H1 (cell line): Measurements from ENCODE around the gene XPNPEP2. TPM values are rescaled to one million over a fixed set of nuclear protein-coding genes. Genes with fewer than 3 reads are reported as not detected.

ENCODE experiments used
- CTCF ChIA-PET: fragments of 300-600 bp; sonication (Branson Sonifier 250); formaldehyde crosslinking; loops from one replicate; lab custom pipeline; 2021; ENCODE audit not compliant: partially characterized antibody; lab: Charles Lee
- POLR2A ChIA-PET: fragments of 300-600 bp; sonication (Branson Sonifier 250); formaldehyde crosslinking; loops from one replicate; lab custom pipeline; 2021; ENCODE audit warnings: inconsistent platforms; ENCODE audit not compliant: partially characterized antibody; lab: Charles Lee
- DNase-seq, 2 experiments: peaks; one replicate each; pipeline versions ENCODE4 v3.0.0 to v3.0.0-alpha.2; 2010 to 2022; ENCODE audit warnings: low spot score in 2 of 2, low read depth in 1 of 2, mixed read lengths in 1 of 2
- FAIRE-seq: peaks from 2 replicates; lab custom pipeline; 2011; peaks lifted over from hg19 to GRCh38; lab: Jason Lieb, UNC
- H2AFZ ChIP-seq: 2 replicates; pipeline ENCODE4 v1.8.1; 2012; ENCODE audit warnings: low read length, inconsistent platforms
- H2AK5ac ChIP-seq: 2 replicates; pipeline ENCODE4 v1.6.1; 2013; ENCODE audit warnings: low read depth, low read length
- H2BK120ac ChIP-seq: replicated peaks from 2 replicates; pipeline ENCODE3; 2013; ENCODE audit warnings: low read depth, low read length, inconsistent platforms
- H2BK12ac ChIP-seq: 2 replicates; pipeline ENCODE4 v1.6.1; 2013; ENCODE audit warnings: low read depth, low read length
- H2BK15ac ChIP-seq: 2 replicates; pipeline ENCODE4 v1.6.1; 2013; ENCODE audit warnings: low read length
- H2BK20ac ChIP-seq: 2 replicates; pipeline ENCODE4 v1.6.1; 2013; ENCODE audit warnings: low read length
- H2BK5ac ChIP-seq: 2 replicates; pipeline ENCODE4 v1.6.1; 2013; ENCODE audit warnings: low read depth, low read length
- H3K14ac ChIP-seq: 2 replicates; pipeline ENCODE4 v1.6.1; 2013; ENCODE audit warnings: inconsistent platforms; ENCODE audit not compliant: insufficient read length
- H3K18ac ChIP-seq: 2 replicates; pipeline ENCODE4 v1.6.1; 2013; ENCODE audit warnings: low read length; ENCODE audit errors: extremely low read depth
- H3K23ac ChIP-seq: 2 replicates; pipeline ENCODE4 v1.6.1; 2013; ENCODE audit warnings: inconsistent platforms; ENCODE audit not compliant: insufficient read length
- H3K23me2 ChIP-seq: 2 replicates; pipeline ENCODE4 v1.6.1; 2013; ENCODE audit warnings: low read depth, low read length
- H3K27ac ChIP-seq: 2 replicates; pipeline ENCODE4 v1.6.1; 2011; ENCODE audit warnings: low read depth, low read length, inconsistent platforms
- H3K27me3 ChIP-seq, 4 experiments: replicated peaks in 1 of 4; 1 replicate in 1 of 4; 2 replicates in 3 of 4; pipeline versions ENCODE4 v1.6.1 to v1.8.1; 2011 to 2013; ENCODE audit warnings: low read length in 3 of 4, mild to moderate bottlenecking in 3 of 4, inconsistent platforms in 2 of 4, mixed read lengths in 2 of 4, moderate library complexity in 1 of 4; ENCODE audit not compliant: control insufficient read depth in 3 of 4, insufficient read depth in 3 of 4; ENCODE audit errors: extremely low read depth in 1 of 4
- H3K36me3 ChIP-seq, 4 experiments: 2 replicates each; pipeline versions ENCODE4 v1.6.1 to v1.8.1; 2011 to 2013; ENCODE audit warnings: mild to moderate bottlenecking in 4 of 4, low read length in 3 of 4, moderate library complexity in 2 of 4, control low read depth in 1 of 4, inconsistent platforms in 1 of 4; ENCODE audit not compliant: insufficient read depth in 4 of 4, control insufficient read depth in 2 of 4
- H3K4ac ChIP-seq: replicated peaks from 2 replicates; pipeline ENCODE3; 2013; ENCODE audit warnings: low read length, low read depth, mixed read lengths, inconsistent platforms; ENCODE audit not compliant: insufficient read length
- H3K4me1 ChIP-seq, 4 experiments: replicated peaks in 1 of 4; 1 replicate in 1 of 4; 2 replicates in 3 of 4; pipeline versions ENCODE4 v1.6.1 to v1.8.1; 2011 to 2013; ENCODE audit warnings: low read length in 3 of 4, inconsistent platforms in 2 of 4, mixed read lengths in 1 of 4; ENCODE audit not compliant: insufficient read depth in 4 of 4, control insufficient read depth in 3 of 4
- H3K4me2 ChIP-seq, 2 experiments: 2 replicates each; pipeline versions ENCODE4 v1.6.1 to v1.8.1; 2011 to 2013; ENCODE audit warnings: low read depth in 2 of 2, low read length in 2 of 2, control low read depth in 1 of 2, inconsistent platforms in 1 of 2, mild to moderate bottlenecking in 1 of 2; ENCODE audit not compliant: insufficient read depth in 1 of 2
- H3K4me3 ChIP-seq, 4 experiments: fragments of 200-600, 300-600 bp in 1 of 4; sonication (generic), shearing (Covaris generic), sonication (Bioruptor Twin) in 1 of 4; 2 replicates each; pipeline versions ENCODE4 v1.5.1 to v1.8.1; 2011 to 2016; ENCODE audit warnings: low read length in 4 of 4, low read depth in 3 of 4, control low read depth in 2 of 4, inconsistent platforms in 2 of 4, mild to moderate bottlenecking in 2 of 4, mixed read lengths in 1 of 4, moderate library complexity in 1 of 4; ENCODE audit not compliant: insufficient read depth in 2 of 4; ENCODE audit errors: extremely low read depth in 1 of 4
- H3K56ac ChIP-seq: replicated peaks from 2 replicates; pipeline ENCODE3; 2013; ENCODE audit warnings: low read depth, mild to moderate bottlenecking, mixed read lengths, low read length, inconsistent platforms; ENCODE audit not compliant: insufficient read length
- H3K79me1 ChIP-seq: 2 replicates; pipeline ENCODE4 v1.6.1; 2013; ENCODE audit warnings: low read depth, low read length, control low read depth
- H3K79me2 ChIP-seq, 2 experiments: 2 replicates each; pipeline versions ENCODE4 v1.6.1 to v1.8.1; 2012 to 2013; ENCODE audit warnings: low read length in 2 of 2, mild to moderate bottlenecking in 2 of 2, inconsistent platforms in 1 of 2; ENCODE audit not compliant: insufficient read depth in 2 of 2, control insufficient read depth in 1 of 2
- H3K9ac ChIP-seq, 4 experiments: replicated peaks in 1 of 4; 1 replicate in 1 of 4; 2 replicates in 3 of 4; pipeline versions ENCODE4 v1.6.1 to v1.8.1; 2011 to 2013; ENCODE audit warnings: low read depth in 3 of 4, low read length in 3 of 4, control low read depth in 2 of 4, mild to moderate bottlenecking in 2 of 4, moderate library complexity in 2 of 4, inconsistent platforms in 1 of 4; ENCODE audit errors: extremely low read depth in 1 of 4
- H3K9me3 ChIP-seq, 2 experiments: 2 replicates each; pipeline versions ENCODE4 v1.6.1 to v1.8.1; 2012 to 2013; ENCODE audit warnings: mild to moderate bottlenecking in 2 of 2, moderate library complexity in 2 of 2, control low read depth in 1 of 2, inconsistent platforms in 1 of 2, low read depth in 1 of 2, low read length in 1 of 2, mixed read lengths in 1 of 2; ENCODE audit not compliant: insufficient read depth in 2 of 2
- H4K20me1 ChIP-seq, 2 experiments: replicated peaks in 1 of 2; 2 replicates each; pipeline versions ENCODE3 to v1.8.1; 2011 to 2013; ENCODE audit warnings: inconsistent platforms in 2 of 2, low read length in 2 of 2, mild to moderate bottlenecking in 1 of 2; ENCODE audit not compliant: insufficient read depth in 2 of 2, control insufficient read depth in 1 of 2
- H4K5ac ChIP-seq: 2 replicates; pipeline ENCODE4 v1.6.1; 2013; ENCODE audit warnings: low read length, low read depth, mixed read lengths, inconsistent platforms; ENCODE audit not compliant: insufficient read length
- H4K8ac ChIP-seq: 2 replicates; pipeline ENCODE4 v1.8.0; 2013; ENCODE audit warnings: mild to moderate bottlenecking, moderate library complexity, low read length, inconsistent platforms; ENCODE audit not compliant: insufficient read depth; ENCODE audit errors: extremely low read depth
- H4K91ac ChIP-seq: replicated peaks from 2 replicates; pipeline ENCODE3; 2013; ENCODE audit warnings: low read length, mixed read lengths, inconsistent platforms; ENCODE audit not compliant: insufficient read length
- BCL11A ChIP-seq, 2 experiments: IDR thresholded peaks; one replicate each; pipeline ENCODE4 v1.6.1; 2011; ENCODE audit warnings: low read depth in 2 of 2, low read length in 2 of 2, mild to moderate bottlenecking in 2 of 2
- WGBS, 2 experiments: shearing (Covaris generic) in 1 of 2; methylation state at CpG; one replicate each; pipeline versions ENCODE4 v1.1.6 to v1.1.7; 2013 to 2015; ENCODE audit warnings: low lambda C conversion rate in 2 of 2, mixed read lengths in 2 of 2, inconsistent platforms in 1 of 2, low coverage in 1 of 2, missing lambda C conversion rate in 1 of 2; ENCODE audit not compliant: insufficient replicate concordance in 2 of 2, insufficient coverage in 1 of 2, insufficient read length in 1 of 2; ENCODE audit errors: extremely low coverage in 1 of 2, missing lambda C conversion rate in 1 of 2; 5-methylcytosine and 5-hydroxymethylcytosine counted together
- polyA plus RNA-seq, 7 experiments: library from polyadenylated mRNA; depleted of rRNA in 3 of 7; stranded (reverse) in 5 of 7; unstranded in 2 of 7; fragments of >200 nt in 5 of 7; fragments of 200-250 nt in 2 of 7; gene quantifications; 1 replicate in 5 of 7; 2 replicates in 1 of 7; 4 replicates in 1 of 7; pipeline versions ENCODE4 v1.2.1 to v1.2.3, GENCODE V29; 2011 to 2013; ENCODE audit warnings: missing spikeins in 2 of 7, mixed read lengths in 2 of 7
- total RNA-seq: library from RNA; stranded (reverse); fragmentation: NEBNext Ultra II Directional; extraction: Animal tissue kit (Norgen Biotek cat#: 25700); gene quantifications from 2 replicates; pipeline ENCODE4 v1.2.1, GENCODE V29; 2021

The XPNPEP2 gene
- total and polyA plus RNA-seq, 2 of the 8 experiments (the other 6 are each of a cell fraction or from before 2014, with no cell fraction given) = 0.27 TPM; not detected in 1

DNA sequence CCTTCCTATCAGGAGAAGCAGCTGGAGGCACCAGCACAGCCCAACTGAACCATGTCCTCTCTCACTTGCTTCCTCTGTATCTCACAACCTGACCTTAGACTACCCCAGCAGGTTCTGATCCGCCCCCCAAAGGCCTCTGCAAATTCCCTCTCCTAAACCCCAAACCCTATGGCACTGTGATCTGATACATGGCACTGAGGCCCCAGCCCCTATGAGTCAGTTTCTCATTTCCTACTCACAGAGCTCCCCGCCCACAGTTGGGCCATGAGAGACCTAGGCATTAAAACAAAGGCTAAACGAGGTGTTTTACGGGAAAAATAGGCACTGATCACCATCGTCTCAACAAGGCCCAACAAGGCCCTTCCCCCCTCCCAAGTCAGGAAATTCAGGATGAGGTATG is 60.1 kb downstream of the XPNPEP2 start:
- no peak overlapping the region for H3K4ac ChIP-seq
- H3K9me3 ChIP-seq = no peaks in the 10 kb centered on the region
- H4K5ac ChIP-seq = no peak overlapping the region
- no peak overlapping the region for H2BK20ac ChIP-seq
- H3K27me3 ChIP-seq = no peaks in the 10 kb centered on the region
- no peak overlapping the region for H3K56ac ChIP-seq
- H4K91ac ChIP-seq = no peak overlapping the region
- ChIA-PET POLR2A (no interaction called here), CTCF (no interaction called here)
- no peak overlapping the region for H2BK5ac ChIP-seq
- no peak overlapping the region for H3K18ac ChIP-seq
- no peaks in the 10 kb centered on the region for H3K79me2 ChIP-seq
- H3K4me1 ChIP-seq = no peaks in the 10 kb centered on the region
- WGBS, 2 experiments = 86% methylated on average over 4 of the region's 5 CpGs; no CpG with 5 or more reads in 1 of the 2 experiments
- DNase-seq (no peak), FAIRE-seq (no peak)
- H2BK12ac ChIP-seq = no peak overlapping the region
- H4K20me1 ChIP-seq = no peaks in the 10 kb centered on the region
- TF ChIP-seq BCL11A (IDR thresholded peaks at IDR 0.05; ENCODE audit: low read depth in 2 of 2, low read length in 2 of 2) = no peak
- no peak overlapping the region for H3K4me2 ChIP-seq
- H2AK5ac ChIP-seq = no peak overlapping the region
- H4K8ac ChIP-seq = no peak overlapping the region
- no peak overlapping the region for H3K23ac ChIP-seq
- no peaks in the 10 kb centered on the region for H3K23me2 ChIP-seq
- H3K79me1 ChIP-seq = no peaks in the 10 kb centered on the region
- no peak overlapping the region for H2BK120ac ChIP-seq
- H3K4me3 ChIP-seq = no peak overlapping the region
- no peak overlapping the region for H2AFZ ChIP-seq
- no peak overlapping the region for H3K27ac ChIP-seq
- H3K36me3 ChIP-seq = peaks cover 0 to 4% (median 2%) of the 10 kb centered on the region in 4 experiments; a peak in 2 of 8 replicates
- no peak overlapping the region for H3K14ac ChIP-seq
- no peak overlapping the region for H2BK15ac ChIP-seq
- no peak overlapping the region for H3K9ac ChIP-seq
